GM18505 (cell line): ENCODE results near the gene AUTS2.
A peak's percentile ranks its signal among the peaks of the same experiment; 100 is the strongest.

Experiments used
- ATAC-seq: cut with Tn5 transposase; IDR thresholded peaks from one replicate; pipeline ENCODE4 v1.9.1; 2021; ENCODE audit not compliant: unreplicated experiment
- POLR2A ChIP-seq: IDR thresholded peaks from 4 replicates; pipeline ENCODE4 v1.6.1; 2011; ENCODE audit warnings: borderline replicate concordance; ENCODE audit not compliant: insufficient read depth, insufficient read length; ENCODE audit errors: extremely low read depth

The AUTS2 gene

GRCh38 chr7:70680743-70681468 lies 1082.6 kb downstream of the AUTS2 start:
- TF ChIP-seq POLR2A: no peak
- no peak for ATAC-seq

GRCh38 chr7:70681469-70682350 lies 1083.4 kb downstream of the AUTS2 start:
- peak; percentile 83 for ATAC-seq
- no peak for TF ChIP-seq POLR2A

DNA sequence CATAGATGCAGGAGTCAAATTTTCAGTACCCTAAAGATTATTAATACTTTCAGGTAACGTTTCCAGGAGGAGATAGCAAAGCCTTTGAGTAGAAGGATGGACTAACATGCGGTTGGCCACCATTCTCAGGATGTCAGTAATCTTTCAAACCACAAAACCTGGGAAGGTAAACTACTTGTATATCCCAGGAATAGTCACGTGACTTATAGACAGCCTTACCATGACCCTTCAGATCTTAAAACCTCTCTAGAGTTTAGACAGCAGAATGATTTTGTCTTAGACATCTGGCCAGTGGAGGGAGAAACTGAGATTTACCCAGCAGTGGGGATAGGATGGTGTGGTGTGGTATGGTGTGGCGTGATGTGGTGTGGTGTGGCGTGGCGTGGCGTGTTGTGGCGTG lies 1085.9 kb downstream of the AUTS2 start:
- ATAC-seq: no peak
- TF ChIP-seq POLR2A: no peak

GRCh38 chr7:70693321-70693685 lies 1095.0 kb downstream of the AUTS2 start:
- ATAC-seq: no peak
- TF ChIP-seq POLR2A: no peak

GRCh38 chr7:70693686-70694433 lies 1095.6 kb downstream of the AUTS2 start:
- TF ChIP-seq POLR2A: no peak
- ATAC-seq: peak; percentile 62

DNA sequence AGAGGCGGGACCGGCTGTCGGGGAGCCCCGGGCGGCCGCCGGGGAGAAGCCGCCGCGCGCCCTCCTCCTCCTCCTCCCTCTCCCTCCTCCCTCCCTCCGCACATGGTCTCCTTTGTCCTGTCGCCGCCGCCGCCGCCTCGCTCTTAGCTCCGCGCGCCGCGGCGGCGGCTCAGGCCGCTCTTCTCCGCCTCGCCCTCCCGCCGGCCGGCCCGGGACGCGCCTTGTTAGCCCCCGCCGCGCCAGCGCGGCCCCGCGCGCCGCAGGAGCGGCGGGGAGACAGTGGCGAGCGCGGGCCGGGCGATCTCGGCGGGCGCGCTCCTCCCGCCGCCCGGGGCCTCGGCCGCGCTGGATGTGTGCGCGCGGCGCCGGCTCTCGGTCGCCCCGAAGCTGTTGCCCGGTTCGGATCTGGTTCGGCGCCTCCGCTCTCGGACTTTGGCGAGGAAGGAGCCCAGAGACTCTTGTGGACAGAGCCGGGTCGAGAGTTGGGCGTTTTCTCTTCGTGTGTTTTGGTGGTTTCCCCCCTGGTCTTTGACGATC lies 1096.2 kb downstream of the AUTS2 start:
- TF ChIP-seq POLR2A: no peak
- ATAC-seq: peak; percentile 42

DNA sequence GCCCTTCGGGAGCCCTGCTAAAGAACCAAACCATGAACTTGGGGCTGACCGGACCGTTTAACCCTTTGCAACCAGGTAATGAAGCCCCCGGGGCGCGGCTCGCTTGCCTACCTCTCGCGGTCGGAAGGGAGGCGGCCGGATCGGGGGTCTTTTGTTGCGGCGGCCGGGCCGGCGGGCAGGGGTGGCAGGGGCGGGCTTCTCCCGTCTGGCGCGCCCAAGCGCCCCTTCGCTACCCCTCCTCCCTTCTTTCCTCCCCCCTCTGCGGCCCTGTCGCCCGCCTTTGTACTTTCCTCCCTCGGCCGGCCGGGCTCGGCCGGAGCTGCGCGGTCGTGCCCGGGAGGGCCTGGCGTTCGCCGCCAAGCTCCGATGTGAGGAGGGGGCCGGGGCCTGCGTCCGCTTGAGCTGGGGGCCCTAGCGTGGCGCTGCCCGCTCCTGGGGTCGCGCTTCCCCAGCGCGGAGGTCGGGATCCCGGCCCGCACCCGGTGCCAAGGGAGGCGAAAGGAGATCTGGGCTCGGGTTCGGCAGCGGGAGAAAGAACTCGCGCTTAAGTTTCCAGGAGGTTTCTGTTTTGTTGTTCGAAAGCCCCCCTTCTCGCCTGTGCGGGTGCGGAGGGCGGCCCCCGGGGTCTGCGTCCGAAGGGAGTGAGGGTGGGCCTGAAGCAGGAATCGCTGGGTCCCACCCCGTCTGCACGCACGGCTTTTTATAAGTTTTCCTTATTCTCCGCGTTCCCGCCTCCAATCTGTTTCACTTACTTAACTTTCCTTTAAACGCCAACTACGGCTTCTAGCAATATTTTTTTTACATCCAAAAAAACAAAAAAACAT lies 1096.9 kb downstream of the AUTS2 start:
- no peak for ATAC-seq
- no peak for TF ChIP-seq POLR2A

DNA sequence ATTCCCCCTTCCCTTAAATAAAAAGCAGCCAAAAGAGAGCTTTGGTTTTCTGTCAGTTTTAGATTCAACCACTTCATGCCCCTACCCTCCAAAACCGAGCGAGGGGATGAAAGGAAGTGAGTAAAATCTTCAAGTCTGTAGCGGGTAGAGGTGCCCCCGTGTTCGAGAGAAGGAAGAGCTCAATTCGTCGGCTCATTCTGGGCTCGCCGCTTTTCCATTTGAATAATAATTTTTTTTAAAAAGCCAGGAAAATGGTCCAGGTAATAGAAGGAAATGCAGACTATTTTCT lies 1097.5 kb downstream of the AUTS2 start:
- ATAC-seq: no peak
- TF ChIP-seq POLR2A: no peak

- ATAC-seq: no peak
- TF ChIP-seq POLR2A: no peak
These were observed 1098.0 kb downstream of the AUTS2 start for GRCh38 chr7:70696201-70696754.

DNA sequence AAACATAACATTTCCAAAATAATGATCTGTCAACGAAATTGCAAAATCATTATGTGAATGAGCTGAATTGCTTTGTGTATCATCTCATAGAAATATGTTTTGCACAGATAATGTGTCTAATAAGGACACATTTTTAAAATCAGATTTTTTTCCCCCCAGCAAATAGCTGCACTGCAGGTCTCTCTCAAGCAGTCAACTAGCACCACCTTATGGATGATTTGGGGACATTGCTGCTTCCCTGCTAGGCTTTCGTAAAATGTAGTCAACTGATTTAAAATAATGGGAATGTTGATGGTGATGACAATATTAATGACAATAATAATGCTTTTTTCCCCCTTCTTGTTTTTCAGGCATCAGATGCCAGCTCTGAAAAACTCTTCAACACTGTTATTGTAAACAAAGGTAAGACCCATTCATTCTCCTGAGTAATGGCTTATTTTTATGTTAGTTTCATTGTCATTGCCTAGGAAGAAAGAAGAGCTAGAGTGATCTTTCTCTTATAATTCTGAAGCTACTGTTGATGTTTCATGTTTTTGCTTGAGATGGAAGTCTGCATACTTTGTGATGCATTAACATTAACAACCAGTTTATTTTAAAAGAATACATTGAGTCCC lies 1100.1 kb downstream of the AUTS2 start:
- no peak for TF ChIP-seq POLR2A
- ATAC-seq: no peak

GRCh38 chr7:70699271-70699670 lies 1101.0 kb downstream of the AUTS2 start:
- no peak for ATAC-seq
- TF ChIP-seq POLR2A: no peak
